Measurements from ENCODE around the gene TADA2B. TPM values are rescaled to one million over a fixed set of nuclear protein-coding genes. Genes with fewer than 3 reads are reported as not detected.

The TADA2B gene
- total RNA-seq, 1 experiment from 2014 or later: 29.5 TPM

GRCh38 chr4:7020856-7021255 is 22.3 kb upstream of the TADA2B start:
- peaks cover 52% of the 10 kb centered on the region for H3K36me3 Mint-ChIP-seq (ENCODE audit: insufficient read depth, unreplicated experiment)
- H3K27ac Mint-ChIP-seq (ENCODE audit: low read depth, unreplicated experiment): peak overlapping the region; percentile 82
- intact Hi-C loops (cut with micrococcal nuclease): no loop called here
- H3K9me3 Mint-ChIP-seq (ENCODE audit: unreplicated experiment): no peaks in the 10 kb centered on the region
- BruUV-seq (replicated peaks): no TSS peak
- DNase-seq (ENCODE audit: unreplicated experiment): no peak
- H3K27me3 Mint-ChIP-seq (ENCODE audit: insufficient read depth, unreplicated experiment): no peaks in the 10 kb centered on the region
- H3K4me1 Mint-ChIP-seq (ENCODE audit: insufficient read depth, unreplicated experiment): peaks cover 11% of the 10 kb centered on the region
- CTCF ChIA-PET: interaction anchor here (0.6 to 1.1 kb wide), 3 partner anchors 12 to 1173 kb away, joined by 3 to 4 read pairs (median 4); no protein-coding TSS in a partner anchor
- TF ChIP-seq, protein P1, sequence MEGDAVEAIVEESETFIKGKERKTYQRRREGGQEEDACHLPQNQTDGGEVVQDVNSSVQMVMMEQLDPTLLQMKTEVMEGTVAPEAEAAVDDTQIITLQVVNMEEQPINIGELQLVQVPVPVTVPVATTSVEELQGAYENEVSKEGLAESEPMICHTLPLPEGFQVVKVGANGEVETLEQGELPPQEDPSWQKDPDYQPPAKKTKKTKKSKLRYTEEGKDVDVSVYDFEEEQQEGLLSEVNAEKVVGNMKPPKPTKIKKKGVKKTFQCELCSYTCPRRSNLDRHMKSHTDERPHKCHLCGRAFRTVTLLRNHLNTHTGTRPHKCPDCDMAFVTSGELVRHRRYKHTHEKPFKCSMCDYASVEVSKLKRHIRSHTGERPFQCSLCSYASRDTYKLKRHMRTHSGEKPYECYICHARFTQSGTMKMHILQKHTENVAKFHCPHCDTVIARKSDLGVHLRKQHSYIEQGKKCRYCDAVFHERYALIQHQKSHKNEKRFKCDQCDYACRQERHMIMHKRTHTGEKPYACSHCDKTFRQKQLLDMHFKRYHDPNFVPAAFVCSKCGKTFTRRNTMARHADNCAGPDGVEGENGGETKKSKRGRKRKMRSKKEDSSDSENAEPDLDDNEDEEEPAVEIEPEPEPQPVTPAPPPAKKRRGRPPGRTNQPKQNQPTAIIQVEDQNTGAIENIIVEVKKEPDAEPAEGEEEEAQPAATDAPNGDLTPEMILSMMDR (IDR thresholded peaks at IDR 0.05; ENCODE audit: unreplicated experiment): no peak
- POLR2A ChIA-PET: interaction anchor here (0.7 to 4.3 kb wide), 7 partner anchors 12 to 46 kb away, joined by 3 to 41 read pairs (median 7); partner anchors contain the start of genes GRPEL1 and TADA2B
- H3K4me3 Mint-ChIP-seq (ENCODE audit: unreplicated experiment): no peak overlapping the region

- ChIA-PET POLR2A (interaction anchor here (0.8 to 4.3 kb wide), 9 partner anchors 13 to 47 kb away, joined by 3 to 41 read pairs (median 9); partner anchors contain the start of genes GRPEL1 and TADA2B), CTCF (interaction anchor here (0.6 to 1.4 kb wide), 3 partner anchors 13 to 61 kb away, joined by 3 to 4 read pairs (median 4); no protein-coding TSS in a partner anchor)
- BruUV-seq (replicated peaks): no TSS peak
Measured at GRCh38 chr4:7021355-7021754, 21.8 kb upstream of the TADA2B start.

DNA sequence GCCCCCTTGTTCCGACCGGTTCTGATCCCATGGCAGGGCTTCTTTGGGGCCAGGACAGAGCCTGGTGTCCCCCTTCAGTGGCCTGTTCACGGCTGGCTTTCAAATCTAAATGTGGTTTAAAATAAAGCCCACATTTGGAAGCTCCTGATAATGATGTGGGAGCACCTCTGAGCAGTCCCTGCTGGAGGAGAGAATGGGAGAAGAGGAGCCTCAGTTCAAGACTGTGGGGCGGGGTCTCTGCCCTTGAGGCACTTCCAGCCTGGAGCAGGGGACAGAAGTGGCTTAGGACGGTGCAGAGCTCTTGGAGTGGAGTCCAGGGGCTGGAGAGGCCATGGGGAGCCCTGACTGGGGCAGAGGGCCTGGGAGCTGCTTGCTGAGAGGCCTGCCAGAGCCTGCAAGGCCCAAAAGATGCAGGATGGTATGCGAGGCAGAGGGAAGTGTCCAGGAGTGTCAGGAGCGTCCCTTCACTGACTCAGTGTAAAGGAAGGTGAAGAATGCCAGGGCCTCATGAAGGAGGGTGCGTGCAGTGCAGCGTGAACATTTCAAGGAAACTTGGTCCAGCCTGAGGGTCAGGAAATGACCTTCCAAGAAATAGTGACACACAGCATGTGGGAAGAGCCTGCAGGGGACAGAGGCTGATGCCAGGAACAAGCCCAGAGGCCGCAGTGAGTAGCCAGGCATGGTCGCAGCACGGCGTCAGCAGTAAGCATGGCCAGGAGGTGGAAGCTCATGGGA is 21.1 kb upstream of the TADA2B start:
- DNase-seq (ENCODE audit: unreplicated experiment): peak; percentile 77
- Mint-ChIP-seq H3K4me1 (ENCODE audit: insufficient read depth, unreplicated experiment) (peaks cover 11% of the 10 kb centered on the region), H3K4me3 (ENCODE audit: unreplicated experiment) (peak overlapping the region; percentile 30), H3K27me3 (ENCODE audit: insufficient read depth, unreplicated experiment) (no peaks in the 10 kb centered on the region), H3K36me3 (ENCODE audit: insufficient read depth, unreplicated experiment) (peaks cover 63% of the 10 kb centered on the region), H3K9me3 (ENCODE audit: unreplicated experiment) (no peaks in the 10 kb centered on the region), H3K27ac (ENCODE audit: low read depth, unreplicated experiment) (peak overlapping the region; percentile 82)
- TF ChIP-seq, protein P1 (IDR thresholded peaks at IDR 0.05; ENCODE audit: unreplicated experiment): no peak
- ChIA-PET POLR2A (interaction anchor here (0.8 to 4.3 kb wide), 11 partner anchors 14 to 46 kb away, joined by 3 to 41 read pairs (median 8); partner anchors contain the start of genes GRPEL1 and TADA2B), CTCF (interaction anchor here (0.6 to 1.4 kb wide), 7 partner anchors 10 to 110 kb away, joined by 3 to 4 read pairs (median 3); no protein-coding TSS in a partner anchor)
- no TSS peak for BruUV-seq (replicated peaks)
- intact Hi-C loops (cut with micrococcal nuclease): no loop called here

More at GRCh38 chr4:7021355-7021754, 21.8 kb upstream of the TADA2B start:
- TF ChIP-seq, protein P1 (IDR thresholded peaks at IDR 0.05; ENCODE audit: unreplicated experiment): no peak
- no peak for DNase-seq (ENCODE audit: unreplicated experiment)
- Mint-ChIP-seq H3K9me3 (ENCODE audit: unreplicated experiment) (no peaks in the 10 kb centered on the region), H3K4me3 (ENCODE audit: unreplicated experiment) (no peak overlapping the region), H3K27me3 (ENCODE audit: insufficient read depth, unreplicated experiment) (no peaks in the 10 kb centered on the region), H3K27ac (ENCODE audit: low read depth, unreplicated experiment) (peak overlapping the region; percentile 82), H3K4me1 (ENCODE audit: insufficient read depth, unreplicated experiment) (peaks cover 11% of the 10 kb centered on the region), H3K36me3 (ENCODE audit: insufficient read depth, unreplicated experiment) (peaks cover 57% of the 10 kb centered on the region)
- intact Hi-C loops (cut with micrococcal nuclease): no loop called here

DNA sequence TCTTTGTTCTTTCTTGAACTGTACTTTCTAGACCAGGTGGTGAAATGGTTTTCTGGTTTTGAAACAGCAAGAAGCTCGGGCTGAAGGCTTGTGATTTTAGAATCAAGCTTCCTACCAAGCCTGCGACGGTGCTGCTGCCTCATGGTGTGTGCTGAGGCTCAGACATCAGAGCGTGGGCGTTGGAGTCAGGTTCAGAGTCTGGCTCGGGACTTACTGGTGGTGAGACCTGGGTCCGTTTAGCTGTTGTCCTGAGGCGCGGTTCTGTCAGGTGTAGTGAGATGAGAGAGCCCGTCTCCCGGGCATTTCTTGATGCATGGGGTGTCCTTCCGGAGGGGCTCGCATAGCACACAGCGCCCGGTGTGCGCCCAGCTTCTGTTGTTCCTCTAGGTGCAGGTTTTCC is 19.7 kb upstream of the TADA2B start:
- TF ChIP-seq, protein P1 (IDR thresholded peaks at IDR 0.05; ENCODE audit: unreplicated experiment): no peak
- H3K36me3 Mint-ChIP-seq (ENCODE audit: insufficient read depth, unreplicated experiment): peaks cover 65% of the 10 kb centered on the region
- H3K4me1 Mint-ChIP-seq (ENCODE audit: insufficient read depth, unreplicated experiment): peaks cover 11% of the 10 kb centered on the region
- peak overlapping the region; percentile 35 for H3K27ac Mint-ChIP-seq (ENCODE audit: low read depth, unreplicated experiment)
- no peaks in the 10 kb centered on the region for H3K27me3 Mint-ChIP-seq (ENCODE audit: insufficient read depth, unreplicated experiment)
- H3K4me3 Mint-ChIP-seq (ENCODE audit: unreplicated experiment): no peak overlapping the region
- intact Hi-C loops (cut with micrococcal nuclease): no loop called here
- POLR2A ChIA-PET: interaction anchor here (1.5 to 4.3 kb wide), 3 partner anchors 18 to 36 kb away, joined by 7 to 41 read pairs (median 20); no protein-coding TSS in a partner anchor
- BruUV-seq (replicated peaks): no TSS peak
- CTCF ChIA-PET: interaction anchor here (1.0 to 1.4 kb wide), 3 partner anchors 12 to 49 kb away, joined by 3 read pairs; no protein-coding TSS in a partner anchor
- no peak for DNase-seq (ENCODE audit: unreplicated experiment)
- no peaks in the 10 kb centered on the region for H3K9me3 Mint-ChIP-seq (ENCODE audit: unreplicated experiment)
